GM21619 (cell line): ENCODE measurements around the gene MIOX.
"Not testable (repeated sequence)": the region's sequence is repeated elsewhere in the genome, so short reads cannot be mapped to it uniquely, and the experiment has no call there.

ENCODE experiments used
- ATAC-seq: cut with Tn5 transposase; IDR thresholded peaks from one replicate; pipeline ENCODE4 v1.9.1; 2021; ENCODE audit not compliant: unreplicated experiment

MIOX gene

GRCh38 chr22:50513175-50513574 lies 26.5 kb downstream of the MIOX start:
- no peak for ATAC-seq

- no peak for ATAC-seq
These were observed 29.4 kb downstream of the MIOX start for GRCh38 chr22:50516068-50516467.

GRCh38 chr22:50516891-50517290 lies 30.2 kb downstream of the MIOX start:
- ATAC-seq, result no peak

- ATAC-seq, result no peak
These were observed 31.0 kb downstream of the MIOX start for GRCh38 chr22:50517495-50518260.

- ATAC-seq, result no peak
These were observed 31.9 kb downstream of the MIOX start for GRCh38 chr22:50518606-50519005.

GRCh38 chr22:50519151-50519550 lies 32.5 kb downstream of the MIOX start:
- ATAC-seq, result no peak

- ATAC-seq, result not testable (repeated sequence)
These were observed 33.5 kb downstream of the MIOX start for GRCh38 chr22:50520184-50520583.

- ATAC-seq, result no peak
These were observed 34.3 kb downstream of the MIOX start for GRCh38 chr22:50520826-50521453.

- no peak for ATAC-seq
These were observed 35.1 kb downstream of the MIOX start for GRCh38 chr22:50521710-50522109.

GRCh38 chr22:50522208-50522805 lies 35.6 kb downstream of the MIOX start:
- no peak for ATAC-seq

- no peak for ATAC-seq
These were observed 36.3 kb downstream of the MIOX start for GRCh38 chr22:50522806-50523438.

- no peak for ATAC-seq
These were observed 36.8 kb downstream of the MIOX start for GRCh38 chr22:50523458-50523805.

GRCh38 chr22:50523806-50524675 lies 37.4 kb downstream of the MIOX start:
- no peak for ATAC-seq

GRCh38 chr22:50524676-50525103 lies 38.0 kb downstream of the MIOX start:
- no peak for ATAC-seq

GRCh38 chr22:50525104-50525857 lies 38.6 kb downstream of the MIOX start, which contains the start of gene SCO2:
Gene SCO2, minus strand, starts transcription at chr22:50525598. Its CDS starts 1,187 bp downstream, at chr22:50524411.
- peak; percentile 34 for ATAC-seq

GRCh38 chr22:50525858-50526107 lies 39.1 kb downstream of the MIOX start:
- ATAC-seq, result no peak

GRCh38 chr22:50526108-50526833 lies 39.6 kb downstream of the MIOX start:
- ATAC-seq, result peak; percentile 23

- peak; percentile 1 for ATAC-seq
These were observed 40.5 kb downstream of the MIOX start for GRCh38 chr22:50526834-50527801.
